ENCODE results near the gene STRIP1. TPM values are rescaled to one million over a fixed set of nuclear protein-coding genes. Genes with fewer than 3 reads are reported as not detected.
A peak's percentile ranks its signal among the peaks of the same experiment; 100 is the strongest.

STRIP1 gene
- total and polyA plus RNA-seq, 2 experiments from 2014 or later: 40.2 to 78.3 TPM

- TF ChIP-seq CTCF (IDR thresholded peaks at IDR 0.05; ENCODE audit: low read depth, low read length): no peak
- H3K36me3 ChIP-seq: no peaks in the 10 kb centered on the region
- peak; percentile 69 to 98 for DNase-seq (ENCODE audit: low read depth in 1 of 2, low spot score in 1 of 2)
- peak overlapping the region; percentile 88 for H3K27ac ChIP-seq
- no peak overlapping the region for H3K4me3 ChIP-seq
- H3K27me3 ChIP-seq: no peaks in the 10 kb centered on the region
- peaks cover 47% of the 10 kb centered on the region for H3K4me1 ChIP-seq (ENCODE audit: low read depth)
- H3K9me3 ChIP-seq (ENCODE audit: low read depth): no peaks in the 10 kb centered on the region
These were observed 30.5 kb upstream of the STRIP1 start for GRCh38 chr1:110003747-110004428.

- H3K36me3 ChIP-seq: peaks cover 7% of the 10 kb centered on the region
- H3K9me3 ChIP-seq (ENCODE audit: low read depth): no peaks in the 10 kb centered on the region
- no peak overlapping the region for H3K4me3 ChIP-seq
- no peak for DNase-seq (ENCODE audit: low read depth in 1 of 2, low spot score in 1 of 2)
- H3K27me3 ChIP-seq: no peaks in the 10 kb centered on the region
- H3K4me1 ChIP-seq (ENCODE audit: low read depth): peaks cover 47% of the 10 kb centered on the region
- no peak for TF ChIP-seq CTCF (IDR thresholded peaks at IDR 0.05; ENCODE audit: low read depth, low read length)
- H3K27ac ChIP-seq: peak overlapping the region; percentile 88
These were observed 29.8 kb upstream of the STRIP1 start for GRCh38 chr1:110004583-110004982.

- Histone ChIP-seq H3K27ac (peak overlapping the region; percentile 88), H3K27me3 (no peaks in the 10 kb centered on the region), H3K4me1 (ENCODE audit: low read depth) (peaks cover 47% of the 10 kb centered on the region), H3K9me3 (ENCODE audit: low read depth) (no peaks in the 10 kb centered on the region), H3K36me3 (peaks cover 19% of the 10 kb centered on the region), H3K4me3 (no peak overlapping the region)
- TF ChIP-seq CTCF (IDR thresholded peaks at IDR 0.05; ENCODE audit: low read depth, low read length): no peak
- DNase-seq (ENCODE audit: low read depth in 1 of 2, low spot score in 1 of 2): no peak
These were observed 28.5 kb upstream of the STRIP1 start for GRCh38 chr1:110005971-110006370.

GRCh38 chr1:110006516-110006915, 27.9 kb upstream of the STRIP1 start:
- no peak for TF ChIP-seq CTCF (IDR thresholded peaks at IDR 0.05; ENCODE audit: low read depth, low read length)
- Histone ChIP-seq H3K27ac (peak overlapping the region; percentile 88), H3K36me3 (peaks cover 24% of the 10 kb centered on the region), H3K4me1 (ENCODE audit: low read depth) (peaks cover 47% of the 10 kb centered on the region), H3K27me3 (no peaks in the 10 kb centered on the region), H3K4me3 (no peak overlapping the region), H3K9me3 (ENCODE audit: low read depth) (no peaks in the 10 kb centered on the region)
- DNase-seq (ENCODE audit: low read depth in 1 of 2, low spot score in 1 of 2): no peak

GRCh38 chr1:110007046-110007830, 27.2 kb upstream of the STRIP1 start:
- no peak overlapping the region for H3K4me3 ChIP-seq
- H3K36me3 ChIP-seq: peaks cover 31% of the 10 kb centered on the region
- TF ChIP-seq CTCF (IDR thresholded peaks at IDR 0.05; ENCODE audit: low read depth, low read length): no peak

More at GRCh38 chr1:110007046-110007830, 27.2 kb upstream of the STRIP1 start:
- no peak for DNase-seq (ENCODE audit: low read depth in 1 of 2, low spot score in 1 of 2)
- no peaks in the 10 kb centered on the region for H3K27me3 ChIP-seq
- H3K4me1 ChIP-seq (ENCODE audit: low read depth): peaks cover 47% of the 10 kb centered on the region
- no peaks in the 10 kb centered on the region for H3K9me3 ChIP-seq (ENCODE audit: low read depth)
- H3K27ac ChIP-seq: peak overlapping the region; percentile 5

Data from cardiac muscle cell (in vitro differentiated cells and primary cell).